Heart left ventricle (tissue), 13 donors: Measurements from ENCODE around the gene SCAMP4.

ENCODE experiments used
- CTCF ChIP-seq, 12 donors: fragments of 200-600 bp; sonication (generic) in 4 of 12; IDR thresholded peaks; one replicate each; pipeline versions ENCODE4 v1.5.0 to v1.8.0; 2018 to 2022; ENCODE audit warnings: antibody characterized with exemption in 12 of 12, mild to moderate bottlenecking in 5 of 12
- POLR2A ChIP-seq, 2 donors: fragments of 450-650 bp; IDR thresholded peaks; one replicate each; pipeline ENCODE4 v1.6.1; 2017; ENCODE audit warnings: antibody characterized with exemption in 2 of 2, mild to moderate bottlenecking in 2 of 2, moderate library complexity in 2 of 2
- donor health status: ischemic (EF 13 %, LVEDD 7.1; RV severe dilation, severe dysfunction).
- donor health status: DM: no; HTN: yes; CAD: no.
- donor health status: DM: no; HTN: no; CAD: no.
- donor health status: ischemic (EF 25% LVEDD 6.9; RV normal size, moderate dysfunction).
- donor health status: ischemic (EF 25% LVEDD 5.7; RV mildly dilated, moderate dysfunction).
- donor health status: ischemic (EF 35%, LVEDD 5.7; RV mildly dilated, moderate dysfunction).
- donor health status: nonischemic (EF 11% LVEDD 7.7; RV severe dilation, severe dysfunction).
- donor health status: DM: yes; HTN: yes; CAD: no.
- donor health status: PGD.
- donor health status: ischemic (EF 29% LVEDD 5.4; RV normal size, mild dysfunction).
- donor health status: nonischemic (EF 23%, LVEDD 6.1; RV moderate dilation, normal function).

GRCh38 chr19:1925544-1925943 is 20.3 kb downstream of the SCAMP4 start:
- TF ChIP-seq CTCF (IDR thresholded peaks at IDR 0.05) (no peak), POLR2A (IDR thresholded peaks at IDR 0.05) (no peak)
